Measurements from ENCODE around the gene SIRT2.
A peak's percentile ranks its signal among the peaks of the same experiment; 100 is the strongest.
"Not testable (repeated sequence)": the region's sequence is repeated elsewhere in the genome, so short reads cannot be mapped to it uniquely, and the experiment has no call there.

The SIRT2 gene

GRCh38 chr19:38899447-38900201 lies at the start of gene SIRT2, which contains the start of gene NFKBIB:
Gene SIRT2, minus strand, starts transcription at chr19:38899618. Its CDS starts 97 bp downstream, at chr19:38899521.
Gene NFKBIB, plus strand, starts transcription at chr19:38899969. Its CDS starts 64 bp downstream, at chr19:38900033.
- no peak for TF ChIP-seq CTCF (IDR thresholded peaks at IDR 0.05; ENCODE audit: low read length, missing control alignments)
- H3K4me3 ChIP-seq (replicated peaks; ENCODE audit: low read depth, low read length) = peak within 1 kb of the TSS; percentile 92
- peak; percentile 100 for DNase-seq (ENCODE audit: low read depth)

GRCh38 chr19:38946229-38947010 lies 47.0 kb upstream of the SIRT2 start:
- no peak for DNase-seq (ENCODE audit: low read depth)
- H3K4me3 ChIP-seq (replicated peaks; ENCODE audit: low read depth, low read length) = no peak overlapping the region
- no peak for TF ChIP-seq CTCF (IDR thresholded peaks at IDR 0.05; ENCODE audit: low read length, missing control alignments)

GRCh38 chr19:38945562-38946228 lies 46.3 kb upstream of the SIRT2 start:
- H3K4me3 ChIP-seq (replicated peaks; ENCODE audit: low read depth, low read length) = no peak overlapping the region
- TF ChIP-seq CTCF (IDR thresholded peaks at IDR 0.05; ENCODE audit: low read length, missing control alignments) = no peak
- no peak for DNase-seq (ENCODE audit: low read depth)

DNA sequence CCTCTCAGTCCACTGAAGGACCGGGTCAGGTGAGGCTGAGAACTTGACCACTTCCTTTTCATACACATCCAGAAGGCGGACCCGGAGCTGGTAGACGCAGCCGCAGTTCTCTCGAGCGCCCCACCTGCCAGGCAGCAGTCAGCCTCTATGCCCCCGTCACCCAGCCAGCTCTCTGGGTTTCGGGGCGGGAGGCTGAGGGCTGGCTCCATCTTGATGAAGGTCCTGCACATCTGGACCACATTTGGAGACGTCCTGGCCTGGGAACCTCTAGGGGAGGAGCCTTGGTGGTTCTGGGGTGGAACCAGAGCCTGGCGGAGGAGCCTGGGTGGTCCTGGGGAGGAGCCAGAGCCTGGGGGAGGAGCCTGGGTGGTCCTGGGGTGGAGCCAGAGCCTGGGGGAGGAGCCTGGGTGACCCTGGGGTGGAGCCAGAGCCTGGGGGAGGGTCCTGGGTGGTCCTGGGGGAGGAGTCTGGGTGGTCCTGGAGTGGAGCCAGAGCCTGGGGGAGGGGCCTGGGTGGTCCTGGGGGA lies 45.6 kb upstream of the SIRT2 start:
- DNase-seq (ENCODE audit: low read depth) = no peak
- no peak for TF ChIP-seq CTCF (IDR thresholded peaks at IDR 0.05; ENCODE audit: low read length, missing control alignments)
- no peak overlapping the region for H3K4me3 ChIP-seq (replicated peaks; ENCODE audit: low read depth, low read length)

- TF ChIP-seq CTCF (IDR thresholded peaks at IDR 0.05; ENCODE audit: low read length, missing control alignments) = no peak
- no peak overlapping the region for H3K4me3 ChIP-seq (replicated peaks; ENCODE audit: low read depth, low read length)
- no peak for DNase-seq (ENCODE audit: low read depth)
Observed at GRCh38 chr19:38942471-38943181, 43.2 kb upstream of the SIRT2 start.

DNA sequence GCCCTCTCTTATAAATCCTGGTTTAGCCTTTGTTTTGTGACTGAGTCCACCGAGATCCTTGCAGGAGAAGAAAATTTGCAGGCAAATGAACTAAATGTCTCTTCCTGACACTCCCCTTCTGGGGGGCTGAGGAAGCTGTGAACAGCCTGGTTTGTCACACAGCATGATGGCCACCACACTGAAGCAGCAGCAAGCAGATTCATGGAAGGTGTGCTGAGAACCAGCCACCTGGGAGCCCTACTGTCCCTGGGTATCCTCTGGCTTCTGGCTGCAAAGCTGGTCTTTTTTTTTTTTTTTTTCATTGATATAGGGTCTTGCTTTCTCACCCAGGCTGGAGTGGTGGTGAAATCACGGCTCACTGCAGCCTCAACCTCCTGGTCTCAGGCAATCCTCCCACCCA lies 42.6 kb upstream of the SIRT2 start:
- no peak for DNase-seq (ENCODE audit: low read depth)

GRCh38 chr19:38941466-38941865 lies 42.0 kb upstream of the SIRT2 start:
- DNase-seq (ENCODE audit: low read depth); H3K4me3 ChIP-seq (replicated peaks; ENCODE audit: low read depth, low read length): not testable (repeated sequence)

More for the DNA sequence above, 42.6 kb upstream of the SIRT2 start:
- H3K4me3 ChIP-seq (replicated peaks; ENCODE audit: low read depth, low read length) = no peak overlapping the region
- TF ChIP-seq CTCF (IDR thresholded peaks at IDR 0.05; ENCODE audit: low read length, missing control alignments) = no peak
